ENCODE results near the gene PEX11B. TPM values are rescaled to one million over a fixed set of nuclear protein-coding genes. Genes with fewer than 3 reads are reported as not detected.
"Not testable (repeated sequence)": the region's sequence is repeated elsewhere in the genome, so short reads cannot be mapped to it uniquely, and the experiment has no call there.

Gene PEX11B
- total RNA-seq, 1 experiment from 2014 or later, result 16.1 TPM

- intact Hi-C loops (cut with micrococcal nuclease; ENCODE audit: unreplicated experiment), result loop anchor here (2.0 to 5.0 kb wide), 3 partner anchors 35 to 50 kb away; no protein-coding TSS in a partner anchor
- no peaks in the 10 kb centered on the region for H3K27me3 ChIP-seq (replicated peaks; ENCODE audit: control insufficient read depth, insufficient read depth, low read length)
- BruUV-seq (replicated peaks), result no TSS peak
- Mint-ChIP-seq H3K9me3 (ENCODE audit: unreplicated experiment) (no peaks in the 10 kb centered on the region), H3K4me3 (ENCODE audit: unreplicated experiment) (no peak within 1 kb of the TSS), H3K27ac (ENCODE audit: unreplicated experiment) (no peak within 1 kb of the TSS), H3K36me3 (ENCODE audit: insufficient read depth, unreplicated experiment) (peaks cover 5% of the 10 kb centered on the region), H3K4me1 (ENCODE audit: low read depth, unreplicated experiment) (peaks cover 6% of the 10 kb centered on the region), H3K27me3 (ENCODE audit: insufficient read depth, unreplicated experiment) (no peaks in the 10 kb centered on the region)
- H3K4me1 ChIP-seq, result peaks cover 3% of the 10 kb centered on the region
- ChIA-PET CTCF (interaction anchor here (0.6 to 1.9 kb wide), 8 partner anchors 9 to 68 kb away, joined by 3 to 15 read pairs (median 6); partner anchors contain the start of genes ANKRD34A, LIX1L, PIAS3 and POLR3GL), POLR2A (interaction anchor here (0.9 to 2.8 kb wide), 10 partner anchors 8 to 125 kb away, joined by 3 to 25 read pairs (median 7); partner anchors contain the start of genes ANKRD34A, LIX1L, NUDT17 and PEX11B)
- peak within 1 kb of the TSS; percentile 84 for H3K4me3 ChIP-seq (ENCODE audit: low read depth, low read length)
- no peaks in the 10 kb centered on the region for H3K9me3 ChIP-seq
- peak; percentile 73 to 74 for TF ChIP-seq CTCF (IDR thresholded peaks at IDR 0.05; ENCODE audit: insufficient read depth in 1 of 2, low read depth in 1 of 2, low read length in 1 of 2, severe bottlenecking in 1 of 2, unreplicated experiment in 1 of 2)
- DNase-seq, result peak; percentile 95 to 97
- no peaks in the 10 kb centered on the region for H3K36me3 ChIP-seq (ENCODE audit: control insufficient read depth, insufficient read depth, low read length)
Observed at GRCh38 chr1:145927063-145927886, 8.8 kb upstream of the PEX11B start, which contains the start of gene RBM8A. TSS of gene RBM8A (minus strand) at chr1:145927484. CDS start at chr1:145927426, 58 bp downstream.

GRCh38 chr1:145926686-145927062 lies 8.2 kb upstream of the PEX11B start:
- ChIA-PET CTCF (interaction anchor here (0.5 to 1.9 kb wide), 5 partner anchors 31 to 205 kb away, joined by 3 to 15 read pairs (median 9); partner anchors contain the start of genes ANKRD34A, LIX1L, PIAS3 and POLR3GL), POLR2A (interaction anchor here (1.0 to 2.8 kb wide), 9 partner anchors 8 to 125 kb away, joined by 3 to 25 read pairs (median 9); partner anchors contain the start of genes ANKRD34A, LIX1L, NUDT17 and PEX11B)
- no peak for DNase-seq
- BruUV-seq (replicated peaks), result no TSS peak
- Mint-ChIP-seq H3K9me3 (ENCODE audit: unreplicated experiment) (no peaks in the 10 kb centered on the region), H3K27me3 (ENCODE audit: insufficient read depth, unreplicated experiment) (no peaks in the 10 kb centered on the region), H3K27ac (ENCODE audit: unreplicated experiment) (no peak overlapping the region), H3K4me3 (ENCODE audit: unreplicated experiment) (no peak overlapping the region), H3K4me1 (ENCODE audit: low read depth, unreplicated experiment) (peaks cover 6% of the 10 kb centered on the region), H3K36me3 (ENCODE audit: insufficient read depth, unreplicated experiment) (peaks cover 5% of the 10 kb centered on the region)
- Histone ChIP-seq H3K36me3 (ENCODE audit: control insufficient read depth, insufficient read depth, low read length) (no peaks in the 10 kb centered on the region), H3K9me3 (no peaks in the 10 kb centered on the region), H3K4me1 (no peaks in the 10 kb centered on the region; the same call in 1 of the 2 replicates), H3K27me3 (replicated peaks; ENCODE audit: control insufficient read depth, insufficient read depth, low read length) (no peaks in the 10 kb centered on the region), H3K4me3 (ENCODE audit: low read depth, low read length) (peak overlapping the region; percentile 84)
- no peak for TF ChIP-seq CTCF (IDR thresholded peaks at IDR 0.05; ENCODE audit: insufficient read depth in 1 of 2, low read depth in 1 of 2, low read length in 1 of 2, severe bottlenecking in 1 of 2, unreplicated experiment in 1 of 2)
- intact Hi-C loops (cut with micrococcal nuclease; ENCODE audit: unreplicated experiment), result loop anchor here (2.0 to 5.0 kb wide), 3 partner anchors 34 to 51 kb away; no protein-coding TSS in a partner anchor

- no peak for DNase-seq
- H3K4me3 Mint-ChIP-seq (ENCODE audit: unreplicated experiment), result no peak overlapping the region
- ChIA-PET POLR2A (no interaction called here), CTCF (no interaction called here)
- no peaks in the 10 kb centered on the region for H3K36me3 ChIP-seq (ENCODE audit: control insufficient read depth, insufficient read depth, low read length)
- no peaks in the 10 kb centered on the region for H3K9me3 ChIP-seq
- H3K27ac Mint-ChIP-seq (ENCODE audit: unreplicated experiment), result no peak overlapping the region
- no peaks in the 10 kb centered on the region for H3K27me3 ChIP-seq (replicated peaks; ENCODE audit: control insufficient read depth, insufficient read depth, low read length)
- H3K4me1 ChIP-seq, result no peaks in the 10 kb centered on the region; the same call in 1 of the 2 replicates
- BruUV-seq (replicated peaks), result no TSS peak
- peaks cover 13% of the 10 kb centered on the region for H3K4me1 Mint-ChIP-seq (ENCODE audit: low read depth, unreplicated experiment)
- peaks cover 11% of the 10 kb centered on the region for H3K36me3 Mint-ChIP-seq (ENCODE audit: insufficient read depth, unreplicated experiment)
- H3K9me3 Mint-ChIP-seq (ENCODE audit: unreplicated experiment), result no peaks in the 10 kb centered on the region
- H3K4me3 ChIP-seq (ENCODE audit: low read depth, low read length), result no peak overlapping the region
- TF ChIP-seq CTCF (IDR thresholded peaks at IDR 0.05; ENCODE audit: insufficient read depth in 1 of 2, low read depth in 1 of 2, low read length in 1 of 2, severe bottlenecking in 1 of 2, unreplicated experiment in 1 of 2), result no peak
- intact Hi-C loops (cut with micrococcal nuclease; ENCODE audit: unreplicated experiment), result no loop called here
- no peaks in the 10 kb centered on the region for H3K27me3 Mint-ChIP-seq (ENCODE audit: insufficient read depth, unreplicated experiment)
Observed at GRCh38 chr1:145922266-145922665, 3.7 kb upstream of the PEX11B start.

DNA sequence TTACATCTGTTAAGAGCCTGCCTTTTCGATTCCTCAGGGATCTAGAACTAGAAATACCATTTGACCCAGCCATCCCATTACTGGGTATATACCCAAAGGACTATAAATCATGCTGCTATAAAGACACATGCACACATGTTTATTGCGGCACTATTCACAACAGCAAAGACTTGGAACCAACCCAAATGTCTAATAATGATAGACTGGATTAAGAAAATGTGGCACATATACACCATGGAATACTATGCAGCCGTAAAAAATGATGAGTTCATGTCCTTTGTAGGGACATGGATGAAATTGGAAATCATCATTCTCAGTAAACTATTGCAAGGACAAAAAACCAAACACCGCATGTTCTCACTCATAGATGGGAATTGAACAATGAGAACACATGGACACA lies 1.8 kb upstream of the PEX11B start:
- H3K4me1 ChIP-seq; H3K9me3 Mint-ChIP-seq (ENCODE audit: unreplicated experiment); DNase-seq; H3K4me1 Mint-ChIP-seq (ENCODE audit: low read depth, unreplicated experiment); H3K36me3 ChIP-seq (ENCODE audit: control insufficient read depth, insufficient read depth, low read length); H3K9me3 ChIP-seq; H3K4me3 ChIP-seq (ENCODE audit: low read depth, low read length); CTCF ChIA-PET; POLR2A ChIA-PET; BruUV-seq (replicated peaks); intact Hi-C loops (cut with micrococcal nuclease; ENCODE audit: unreplicated experiment); H3K27me3 ChIP-seq (replicated peaks; ENCODE audit: control insufficient read depth, insufficient read depth, low read length); H3K27me3 Mint-ChIP-seq (ENCODE audit: insufficient read depth, unreplicated experiment): not testable (repeated sequence)
- H3K4me3 Mint-ChIP-seq (ENCODE audit: unreplicated experiment), result peak overlapping the region; percentile 94
- H3K36me3 Mint-ChIP-seq (ENCODE audit: insufficient read depth, unreplicated experiment), result peaks cover 11% of the 10 kb centered on the region
- H3K27ac Mint-ChIP-seq (ENCODE audit: unreplicated experiment), result peak overlapping the region; percentile 79

All from Caco-2 (cell line).